WTC11 (cell line): ENCODE data around the gene CUEDC1. TPM values are rescaled to one million over a fixed set of nuclear protein-coding genes. Genes with fewer than 3 reads are reported as not detected.

ENCODE experiments used
- ATAC-seq: fragments of 200-7000 bp; cut with Tn5 transposase; 2 replicates; pipeline ENCODE4 v1.10.0; 2021; ENCODE audit warnings: mild to moderate bottlenecking, moderate library complexity
- CTCF ChIA-PET: fragments of 300-600 bp; sonication (Branson Sonifier 250); formaldehyde crosslinking; loops from one replicate; lab custom pipeline; 2021; ENCODE audit warnings: antibody characterized with exemption; lab: Charles Lee
- POLR2A ChIA-PET: fragments of 350-600 bp; sonication (Branson Sonifier 250); formaldehyde crosslinking; loops from one replicate; lab custom pipeline; 2021; ENCODE audit warnings: antibody characterized with exemption; lab: Charles Lee
- DNase-seq: peaks from one replicate; pipeline ENCODE4 v3.0.0; 2021; ENCODE audit warnings: low spot score
- H3K27ac Mint-ChIP-seq: 2 replicates; pipeline ENCODE4 v1.8.0; 2021; ENCODE audit warnings: mixed read lengths
- H3K27me3 Mint-ChIP-seq: 2 replicates; pipeline ENCODE4 v1.8.0; 2021; ENCODE audit warnings: low read depth, mild to moderate bottlenecking, moderate library complexity, mixed read lengths
- H3K36me3 Mint-ChIP-seq: 2 replicates; pipeline ENCODE4 v1.8.0; 2021; ENCODE audit warnings: mixed read lengths
- H3K4me1 Mint-ChIP-seq: 2 replicates; pipeline ENCODE4 v1.8.0; 2022; ENCODE audit warnings: mixed read lengths
- H3K4me3 Mint-ChIP-seq: 2 replicates; pipeline ENCODE4 v1.8.0; 2021; ENCODE audit warnings: mild to moderate bottlenecking, moderate library complexity, mixed read lengths
- H3K9me3 Mint-ChIP-seq: 2 replicates; pipeline ENCODE4 v1.8.0; 2021; ENCODE audit warnings: mixed read lengths
- ARID4B ChIP-seq: sonication (generic); formaldehyde crosslinking; IDR thresholded peaks from 2 replicates; pipeline ENCODE4 v1.8.0; 2023; ENCODE audit warnings: missing genetic modification reagents, mild to moderate bottlenecking, borderline replicate concordance
- CDX4 ChIP-seq: fragments of 250-450 bp; sonication (Bioruptor Pico); IDR thresholded peaks from 2 replicates; pipeline ENCODE4 v1.9.0; 2021; ENCODE audit warnings: moderate library complexity, mild to moderate bottlenecking, inconsistent platforms, borderline replicate concordance
- E2F4 ChIP-seq: sonication (generic); formaldehyde crosslinking; IDR thresholded peaks from 2 replicates; pipeline ENCODE4 v1.8.1; 2022; ENCODE audit warnings: low read depth, mild to moderate bottlenecking, moderate library complexity, missing genetic modification reagents, borderline replicate concordance
- E2F5 ChIP-seq: sonication (generic); formaldehyde crosslinking; IDR thresholded peaks from 2 replicates; pipeline ENCODE4 v1.8.1; 2022; ENCODE audit warnings: mild to moderate bottlenecking, moderate library complexity, missing genetic modification reagents
- ELF4 ChIP-seq: sonication (generic); formaldehyde crosslinking; IDR thresholded peaks from 2 replicates; pipeline ENCODE4 v1.8.1; 2022; ENCODE audit warnings: low read depth, mild to moderate bottlenecking, moderate library complexity, missing genetic modification reagents
- ETV6 ChIP-seq: sonication (generic); formaldehyde crosslinking; IDR thresholded peaks from 2 replicates; pipeline ENCODE4 v1.8.1; 2022; ENCODE audit warnings: mild to moderate bottlenecking, missing genetic modification reagents
- FOXP1 ChIP-seq: sonication (generic); formaldehyde crosslinking; IDR thresholded peaks from 2 replicates; pipeline ENCODE4 v1.8.0; 2022; ENCODE audit warnings: missing genetic modification reagents, mild to moderate bottlenecking, moderate library complexity, borderline replicate concordance
- KAT7 ChIP-seq: sonication (generic); formaldehyde crosslinking; IDR thresholded peaks from 2 replicates; pipeline ENCODE4 v1.8.1; 2023; ENCODE audit warnings: missing genetic modification reagents, mild to moderate bottlenecking, borderline replicate concordance
- MAX ChIP-seq: sonication (generic); formaldehyde crosslinking; IDR thresholded peaks from 2 replicates; pipeline ENCODE4 v1.8.0; 2022; ENCODE audit warnings: mild to moderate bottlenecking, missing genetic modification reagents
- MLX ChIP-seq: sonication (generic); formaldehyde crosslinking; IDR thresholded peaks from 2 replicates; pipeline ENCODE4 v1.8.1; 2023; ENCODE audit warnings: mild to moderate bottlenecking, missing genetic modification reagents, moderate library complexity
- MYBL2 ChIP-seq: sonication (generic); formaldehyde crosslinking; IDR thresholded peaks from 2 replicates; pipeline ENCODE4 v1.8.1; 2023; ENCODE audit warnings: mild to moderate bottlenecking, moderate library complexity, missing genetic modification reagents
- NFE2L1 ChIP-seq: sonication (generic); formaldehyde crosslinking; IDR thresholded peaks from 2 replicates; pipeline ENCODE4 v1.8.1; 2023; ENCODE audit warnings: missing genetic modification reagents
- NR2C2 ChIP-seq: sonication (generic); formaldehyde crosslinking; IDR thresholded peaks from 2 replicates; pipeline ENCODE4 v1.8.0; 2022; ENCODE audit warnings: mild to moderate bottlenecking, missing genetic modification reagents
- SP1 ChIP-seq: sonication (generic); formaldehyde crosslinking; conservative IDR thresholded peaks from 2 replicates; pipeline ENCODE4 v1.8.1; 2022; ENCODE audit warnings: missing genetic modification reagents
- TCF7 ChIP-seq: sonication (generic); formaldehyde crosslinking; IDR thresholded peaks from 2 replicates; pipeline ENCODE4 v1.8.0; 2022; ENCODE audit warnings: mild to moderate bottlenecking, low read depth, missing genetic modification reagents, moderate library complexity
- TEAD1 ChIP-seq: sonication (generic); formaldehyde crosslinking; IDR thresholded peaks from 2 replicates; pipeline ENCODE4 v1.8.0; 2022; ENCODE audit warnings: mild to moderate bottlenecking, missing genetic modification reagents
- TP53 ChIP-seq: sonication (generic); formaldehyde crosslinking; IDR thresholded peaks from 2 replicates; pipeline ENCODE4 v1.8.1; 2023; ENCODE audit warnings: mild to moderate bottlenecking, missing genetic modification reagents
- ZNF138 ChIP-seq: sonication (generic); formaldehyde crosslinking; conservative IDR thresholded peaks from 2 replicates; pipeline ENCODE4 v1.8.1; 2022; ENCODE audit warnings: mild to moderate bottlenecking, moderate library complexity, missing genetic modification reagents
- ZNF232 ChIP-seq: sonication (generic); formaldehyde crosslinking; IDR thresholded peaks from 2 replicates; pipeline ENCODE4 v1.8.0; 2022; ENCODE audit warnings: mild to moderate bottlenecking, missing genetic modification reagents
- ZNF396 ChIP-seq: fragments of 250-450 bp; sonication (Bioruptor Pico); IDR thresholded peaks from 2 replicates; pipeline ENCODE4 v1.8.0; 2021; ENCODE audit warnings: mild to moderate bottlenecking, moderate library complexity, borderline replicate concordance
- ZNF532 ChIP-seq: fragments of 250-450 bp; sonication (Bioruptor Pico); IDR thresholded peaks from 2 replicates; pipeline ENCODE4 v1.9.0; 2021; ENCODE audit warnings: mild to moderate bottlenecking, borderline replicate concordance
- total RNA-seq: library from RNA; stranded (reverse); gene quantifications from 3 replicates; pipeline ENCODE4 v1.2.3, GENCODE V29; 2021

CUEDC1 gene
- total RNA-seq, 1 experiment from 2014 or later: 12.2 TPM

- TF ChIP-seq ZNF532 (CRISPR knock-in tag): 0 out of 2 replicates have a peak, but pooled peaks have one; percentile 53
- TF ChIP-seq MAX (CRISPR knock-in tag): peak; percentile 97
- no peak for TF ChIP-seq MLX (CRISPR knock-in tag)
- no peak for TF ChIP-seq ELF4
- 0 out of 2 replicates have a peak, but pooled peaks have one; percentile 9 for TF ChIP-seq TP53 (CRISPR knock-in tag)
- TF ChIP-seq NFE2L1 (CRISPR knock-in tag): peak; percentile 66; the same call in 1 of the 2 replicates
- TF ChIP-seq CDX4 (CRISPR knock-in tag): no peak
- 0 out of 2 replicates have a peak, but pooled peaks have one; percentile 56 for TF ChIP-seq FOXP1
- no peak for TF ChIP-seq E2F4 (CRISPR knock-in tag)
- peak; percentile 93 for TF ChIP-seq ETV6 (CRISPR knock-in tag)
- no peak for TF ChIP-seq NR2C2
- TF ChIP-seq E2F5: peak; percentile 66; the same call in 1 of the 2 replicates
- peak; percentile 70 for TF ChIP-seq SP1 (CRISPR knock-in tag)
- TF ChIP-seq KAT7 (CRISPR knock-in tag): no peak; the same call in 1 of the 2 replicates
- TF ChIP-seq MYBL2 (CRISPR knock-in tag): peak; percentile 42; the same call in 1 of the 2 replicates
- TF ChIP-seq TEAD1 (CRISPR knock-in tag): peak; percentile 82
- TF ChIP-seq, all 79 proteins: peak for 16
Measured at GRCh38 chr17:57874434-57875289, 80.5 kb downstream of the CUEDC1 start (continued).

GRCh38 chr17:57874058-57874419, 81.2 kb downstream of the CUEDC1 start:
- H3K9me3 Mint-ChIP-seq: no peaks in the 10 kb centered on the region
- ATAC-seq: no peak
- H3K36me3 Mint-ChIP-seq: no peaks in the 10 kb centered on the region; the same call in 1 of the 2 replicates
- peak overlapping the region; percentile 93 for H3K27ac Mint-ChIP-seq
- peaks cover 67% of the 10 kb centered on the region for H3K4me1 Mint-ChIP-seq
- DNase-seq: no peak
- H3K4me3 Mint-ChIP-seq: peak overlapping the region; percentile 45
- H3K27me3 Mint-ChIP-seq: peaks cover 6% of the 10 kb centered on the region; the same call in 1 of the 2 replicates
- ChIA-PET POLR2A (interaction anchor here (0.9 to 3.0 kb wide), 5 partner anchors 12 to 133 kb away, joined by 3 to 21 read pairs (median 7); partner anchors contain the start of genes SRSF1 and VEZF1), CTCF (interaction anchor here (0.6 to 6.4 kb wide), 18 partner anchors 12 to 743 kb away, joined by 3 to 50 read pairs (median 4); partner anchors contain the start of genes CUEDC1 and VEZF1)
- TF ChIP-seq ZNF232 (no peak), ETV6 (CRISPR knock-in tag) (no peak), ZNF396 (CRISPR knock-in tag) (no peak), TEAD1 (CRISPR knock-in tag) (no peak), ARID4B (no peak), ELF4 (no peak), TCF7 (CRISPR knock-in tag) (no peak), ZNF138 (CRISPR knock-in tag) (no peak)
